HepG2 (cell line): ENCODE data around the gene UBXN6. TPM values are rescaled to one million over a fixed set of nuclear protein-coding genes. Genes with fewer than 3 reads are reported as not detected.

ENCODE experiments used
- CREB1 ChIP-seq, 2 experiments: fragments of 450-650 bp in 1 of 2; IDR thresholded peaks; 2 replicates each; pipeline ENCODE4 v1.6.1; 2016 to 2017; ENCODE audit warnings: control low read depth in 1 of 2, mild to moderate bottlenecking in 1 of 2, missing compliant biosample characterization in 1 of 2, missing genetic modification characterization in 1 of 2
- DNMT3B ChIP-seq: conservative IDR thresholded peaks from 2 replicates; pipeline ENCODE4 v1.6.1; 2016; ENCODE audit warnings: missing biosample characterization, control low read depth
- FLYWCH1 ChIP-seq: sonication (generic); formaldehyde crosslinking; IDR thresholded peaks from 2 replicates; pipeline ENCODE4 v1.8.1; 2023; ENCODE audit warnings: mild to moderate bottlenecking, missing genetic modification reagents
- KDM2A ChIP-seq: sonication (generic); formaldehyde crosslinking; IDR thresholded peaks from 2 replicates; pipeline ENCODE4 v1.4.0; 2020; ENCODE audit warnings: low read depth, missing genetic modification reagents, borderline replicate concordance
- KDM5A ChIP-seq: fragments of 200-600 bp; sonication (generic); IDR thresholded peaks from 2 replicates; pipeline ENCODE4 v1.7.0; 2018; ENCODE audit warnings: antibody characterized with exemption, mild to moderate bottlenecking, low read length, borderline replicate concordance
- KLF16 ChIP-seq, 2 experiments: sonication (generic) in 1 of 2; formaldehyde crosslinking in 1 of 2; IDR thresholded peaks; 2 replicates each; pipeline versions ENCODE4 v1.6.1 to v1.8.0; 2016 to 2023; ENCODE audit warnings: missing genetic modification reagents in 2 of 2, missing compliant biosample characterization in 1 of 2
- PHF8 ChIP-seq: sonication (generic); formaldehyde crosslinking; IDR thresholded peaks from 2 replicates; pipeline ENCODE4 v1.5.0; 2020; ENCODE audit warnings: missing genetic modification reagents
- POLR2A ChIP-seq, 2 experiments: IDR thresholded peaks; 2 replicates each; pipeline ENCODE4 v1.6.1; 2011; ENCODE audit warnings: low read depth in 2 of 2, low read length in 2 of 2, mild to moderate bottlenecking in 1 of 2, moderate library complexity in 1 of 2; ENCODE audit not compliant: insufficient read depth in 1 of 2
- RXRA ChIP-seq: sonication (generic); formaldehyde crosslinking; IDR thresholded peaks from 2 replicates; pipeline ENCODE4 v1.5.1; 2020; ENCODE audit warnings: missing genetic modification reagents
- SCMH1 ChIP-seq: sonication (generic); formaldehyde crosslinking; IDR thresholded peaks from 2 replicates; pipeline ENCODE4 v1.9.0; 2021; ENCODE audit warnings: missing genetic modification reagents, mild to moderate bottlenecking, borderline replicate concordance
- SIN3A ChIP-seq: IDR thresholded peaks from 2 replicates; pipeline ENCODE4 v1.6.1; 2011; ENCODE audit warnings: low read depth, mild to moderate bottlenecking, control low read depth, low read length, borderline replicate concordance
- THYN1 ChIP-seq: sonication (generic); formaldehyde crosslinking; IDR thresholded peaks from 2 replicates; pipeline ENCODE4 v1.8.1; 2023; ENCODE audit warnings: low read depth, mild to moderate bottlenecking, moderate library complexity, missing genetic modification reagents, borderline replicate concordance
- ZFX ChIP-seq: sonication (generic); formaldehyde crosslinking; IDR thresholded peaks from 2 replicates; pipeline ENCODE4 v1.4.0; 2020; ENCODE audit warnings: mild to moderate bottlenecking, low read depth, missing genetic modification reagents, moderate library complexity
- ZFY ChIP-seq: sonication (generic); formaldehyde crosslinking; IDR thresholded peaks from 2 replicates; pipeline ENCODE4 v1.4.0; 2020; ENCODE audit warnings: missing genetic modification reagents
- ZNF3 ChIP-seq: IDR thresholded peaks from 2 replicates; pipeline ENCODE4 v1.7.0; 2017; ENCODE audit warnings: inconsistent platforms
- ZNF510 ChIP-seq: sonication (generic); formaldehyde crosslinking; IDR thresholded peaks from 2 replicates; pipeline ENCODE4 v1.4.0; 2020; ENCODE audit warnings: low read depth, mild to moderate bottlenecking, missing genetic modification reagents
- ZNF556 ChIP-seq: sonication (generic); formaldehyde crosslinking; IDR thresholded peaks from 2 replicates; pipeline ENCODE4 v1.4.0; 2020; ENCODE audit warnings: mild to moderate bottlenecking, missing genetic modification reagents, borderline replicate concordance
- ZNF563 ChIP-seq: sonication (generic); formaldehyde crosslinking; IDR thresholded peaks from 2 replicates; pipeline ENCODE4 v1.8.0; 2022; ENCODE audit warnings: mild to moderate bottlenecking, moderate library complexity, missing genetic modification reagents
- ZNF883 ChIP-seq: sonication (generic); formaldehyde crosslinking; IDR thresholded peaks from 2 replicates; pipeline ENCODE4 v1.5.1; 2020; ENCODE audit warnings: mild to moderate bottlenecking, missing genetic modification reagents; ENCODE audit errors: not compliant biosample characterization
- ZSCAN21 ChIP-seq: sonication (generic); formaldehyde crosslinking; IDR thresholded peaks from 2 replicates; pipeline ENCODE4 v1.8.0; 2022; ENCODE audit warnings: mild to moderate bottlenecking, missing genetic modification reagents, moderate library complexity, borderline replicate concordance
- ZSCAN25 ChIP-seq: sonication (generic); formaldehyde crosslinking; IDR thresholded peaks from 2 replicates; pipeline ENCODE4 v1.8.0; 2022; ENCODE audit warnings: mild to moderate bottlenecking, missing genetic modification reagents
- polyA plus RNA-seq, 8 experiments: library from polyadenylated mRNA; depleted of rRNA in 3 of 8; stranded (reverse) in 7 of 8; unstranded in 1 of 8; fragments of >200 nt; fragmentation: Illumina TruSeq in 4 of 8; extraction: Trizol in 4 of 8; gene quantifications; 2 replicates each; pipeline versions ENCODE4 v1.2.1 to v1.2.3, GENCODE V29; 2011 to 2016; ENCODE audit warnings: low read depth in 4 of 8, missing spikeins in 1 of 8, mixed read lengths in 1 of 8; ENCODE audit not compliant: insufficient read depth in 1 of 8
- total RNA-seq, 5 experiments: library from RNA; depleted of rRNA; stranded (reverse); fragments of >200 nt; fragmentation: Illumina TruSeq; extraction: Trizol; gene quantifications; 2 replicates each; pipeline ENCODE4 v1.2.3, GENCODE V29; 2016; ENCODE audit warnings: low read depth in 1 of 5
- TF ChIP-seq, protein P1 (sequence below): sonication (generic); formaldehyde crosslinking; IDR thresholded peaks from one replicate; pipeline ENCODE4 v1.5.1; 2020; ENCODE audit warnings: mild to moderate bottlenecking, missing genetic modification reagents; ENCODE audit errors: not compliant biosample characterization

Gene UBXN6
- total and polyA plus RNA-seq, 2 of the 13 experiments (the other 11 are each of a cell fraction or from before 2014, with no cell fraction given), result 34.9 to 35.5 TPM

DNA sequence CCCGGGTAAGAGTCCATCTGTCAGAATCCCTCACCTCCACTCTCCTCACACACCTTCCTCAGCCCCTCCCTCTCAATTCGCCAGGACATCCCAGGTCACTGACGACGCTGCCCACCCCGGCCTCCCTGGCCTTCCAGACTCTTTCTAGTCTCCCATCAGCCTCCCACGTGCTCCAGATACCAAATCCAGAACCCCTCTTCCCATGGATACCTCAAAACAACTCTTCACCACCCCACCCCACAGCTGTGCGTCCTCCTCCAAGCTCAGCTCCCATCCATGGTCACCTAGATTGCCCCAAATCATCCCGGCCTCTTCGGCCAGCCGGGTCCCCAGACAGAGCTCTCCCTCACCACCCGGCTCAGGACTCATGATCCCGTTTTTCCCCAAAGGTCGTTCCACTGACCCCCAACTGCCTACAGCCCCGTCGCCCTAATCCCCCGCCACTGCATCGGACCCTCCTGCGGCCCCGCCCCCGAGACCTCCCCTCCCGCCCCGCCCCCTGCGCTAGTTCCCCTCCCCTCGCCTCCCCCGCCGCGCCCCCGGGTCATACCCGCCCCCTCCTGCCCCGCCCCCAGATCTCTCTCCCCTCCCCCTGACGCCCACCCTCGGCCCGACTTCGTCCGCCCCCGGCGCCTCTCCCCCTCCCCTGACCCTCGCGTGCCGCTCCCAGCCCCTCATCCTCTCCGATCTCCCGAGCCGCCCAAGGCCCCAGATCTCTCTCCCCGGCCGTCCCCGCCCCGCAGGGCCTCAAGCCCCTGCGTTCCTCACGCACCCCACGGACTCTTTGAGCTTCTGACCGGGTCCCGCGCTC lies 546 bp downstream of the UBXN6 start (continued):
- TF ChIP-seq, protein P1, sequence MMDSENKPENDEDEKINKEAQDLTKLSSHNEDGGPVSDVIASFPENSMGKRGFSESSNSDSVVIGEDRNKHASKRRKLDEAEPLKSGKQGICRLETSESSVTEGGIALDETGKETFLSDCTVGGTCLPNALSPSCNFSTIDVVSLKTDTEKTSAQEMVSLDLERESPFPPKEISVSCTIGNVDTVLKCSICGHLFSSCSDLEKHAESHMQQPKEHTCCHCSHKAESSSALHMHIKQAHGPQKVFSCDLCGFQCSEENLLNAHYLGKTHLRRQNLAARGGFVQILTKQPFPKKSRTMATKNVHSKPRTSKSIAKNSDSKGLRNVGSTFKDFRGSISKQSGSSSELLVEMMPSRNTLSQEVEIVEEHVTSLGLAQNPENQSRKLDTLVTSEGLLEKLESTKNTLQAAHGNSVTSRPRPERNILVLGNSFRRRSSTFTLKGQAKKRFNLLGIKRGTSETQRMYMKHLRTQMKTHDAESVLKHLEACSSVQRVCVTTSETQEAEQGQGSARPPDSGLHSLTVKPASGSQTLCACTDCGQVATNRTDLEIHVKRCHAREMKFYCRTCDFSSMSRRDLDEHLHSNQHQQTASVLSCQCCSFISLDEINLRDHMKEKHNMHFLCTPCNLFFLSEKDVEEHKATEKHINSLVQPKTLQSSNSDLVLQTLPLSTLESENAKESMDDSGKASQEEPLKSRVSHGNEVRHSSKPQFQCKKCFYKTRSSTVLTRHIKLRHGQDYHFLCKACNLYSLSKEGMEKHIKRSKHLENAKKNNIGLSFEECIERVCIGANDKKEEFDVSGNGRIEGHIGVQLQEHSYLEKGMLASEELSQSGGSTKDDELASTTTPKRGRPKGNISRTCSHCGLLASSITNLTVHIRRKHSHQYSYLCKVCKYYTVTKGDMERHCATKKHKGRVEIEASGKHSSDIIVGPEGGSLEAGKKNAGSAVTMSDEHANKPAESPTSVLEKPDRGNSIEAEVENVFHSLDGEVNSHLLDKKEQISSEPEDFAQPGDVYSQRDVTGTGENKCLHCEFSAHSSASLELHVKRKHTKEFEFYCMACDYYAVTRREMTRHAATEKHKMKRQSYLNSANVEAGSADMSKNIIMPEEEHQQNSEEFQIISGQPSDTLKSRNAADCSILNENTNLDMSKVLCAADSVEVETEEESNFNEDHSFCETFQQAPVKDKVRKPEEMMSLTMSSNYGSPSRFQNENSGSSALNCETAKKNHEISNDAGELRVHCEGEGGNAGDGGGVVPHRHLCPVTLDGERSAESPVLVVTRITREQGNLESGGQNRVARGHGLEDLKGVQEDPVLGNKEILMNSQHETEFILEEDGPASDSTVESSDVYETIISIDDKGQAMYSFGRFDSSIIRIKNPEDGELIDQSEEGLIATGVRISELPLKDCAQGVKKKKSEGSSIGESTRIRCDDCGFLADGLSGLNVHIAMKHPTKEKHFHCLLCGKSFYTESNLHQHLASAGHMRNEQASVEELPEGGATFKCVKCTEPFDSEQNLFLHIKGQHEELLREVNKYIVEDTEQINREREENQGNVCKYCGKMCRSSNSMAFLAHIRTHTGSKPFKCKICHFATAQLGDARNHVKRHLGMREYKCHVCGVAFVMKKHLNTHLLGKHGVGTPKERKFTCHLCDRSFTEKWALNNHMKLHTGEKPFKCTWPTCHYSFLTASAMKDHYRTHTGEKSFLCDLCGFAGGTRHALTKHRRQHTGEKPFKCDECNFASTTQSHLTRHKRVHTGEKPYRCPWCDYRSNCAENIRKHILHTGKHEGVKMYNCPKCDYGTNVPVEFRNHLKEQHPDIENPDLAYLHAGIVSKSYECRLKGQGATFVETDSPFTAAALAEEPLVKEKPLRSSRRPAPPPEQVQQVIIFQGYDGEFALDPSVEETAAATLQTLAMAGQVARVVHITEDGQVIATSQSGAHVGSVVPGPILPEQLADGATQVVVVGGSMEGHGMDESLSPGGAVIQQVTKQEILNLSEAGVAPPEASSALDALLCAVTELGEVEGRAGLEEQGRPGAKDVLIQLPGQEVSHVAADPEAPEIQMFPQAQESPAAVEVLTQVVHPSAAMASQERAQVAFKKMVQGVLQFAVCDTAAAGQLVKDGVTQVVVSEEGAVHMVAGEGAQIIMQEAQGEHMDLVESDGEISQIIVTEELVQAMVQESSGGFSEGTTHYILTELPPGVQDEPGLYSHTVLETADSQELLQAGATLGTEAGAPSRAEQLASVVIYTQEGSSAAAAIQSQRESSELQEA (CRISPR knock-in tag), result peak; percentile 28
- TF ChIP-seq SIN3A (peak; percentile 39; the same call in 1 of the 2 replicates), KDM5A (peak; percentile 71; the same call in 1 of the 2 replicates), ZNF563 (peak; percentile 32; the same call in 1 of the 2 replicates), ZFX (CRISPR knock-in tag) (peak; percentile 50), POLR2A (IDR thresholded peaks at IDR 0.05; ENCODE audit: insufficient read depth in 1 of 2, low read depth in 2 of 2, low read length in 2 of 2) (peak; percentile 31 to 35; a peak in 1 of 4 replicates), KDM2A (CRISPR knock-in tag) (0 out of 2 replicates have a peak, but pooled peaks have one; percentile 15), ZSCAN21 (CRISPR knock-in tag) (0 out of 2 replicates have a peak, but pooled peaks have one; percentile 30), RXRA (CRISPR knock-in tag) (peak; percentile 50), ZSCAN25 (CRISPR knock-in tag) (0 out of 2 replicates have a peak, but pooled peaks have one; percentile 13), ZFY (CRISPR knock-in tag) (peak; percentile 18; the same call in 1 of the 2 replicates), CREB1 (IDR thresholded peaks at IDR 0.05) (no peak), CREB1 (CRISPR knock-in tag; IDR thresholded peaks at IDR 0.05) (no peak), ZNF510 (CRISPR knock-in tag) (no peak), ZNF3 (CRISPR knock-in tag) (no peak), THYN1 (no peak), ZNF556 (CRISPR knock-in tag) (no peak), ZNF883 (no peak), DNMT3B (CRISPR knock-in tag) (no peak), FLYWCH1 (CRISPR knock-in tag) (no peak), KLF16 (CRISPR knock-in tag; IDR thresholded peaks at IDR 0.05) (0 out of 4 replicates have a peak, but pooled peaks of 1 of the 2 experiments have one; percentile 16), SCMH1 (no peak), PHF8 (CRISPR knock-in tag) (peak; percentile 66)
